Measurements from ENCODE around the gene USP3. TPM values are rescaled to one million over a fixed set of nuclear protein-coding genes. Genes with fewer than 3 reads are reported as not detected.

Gene USP3
- total RNA-seq, 1 donor from 2014 or later, result 17.2 TPM

DNA sequence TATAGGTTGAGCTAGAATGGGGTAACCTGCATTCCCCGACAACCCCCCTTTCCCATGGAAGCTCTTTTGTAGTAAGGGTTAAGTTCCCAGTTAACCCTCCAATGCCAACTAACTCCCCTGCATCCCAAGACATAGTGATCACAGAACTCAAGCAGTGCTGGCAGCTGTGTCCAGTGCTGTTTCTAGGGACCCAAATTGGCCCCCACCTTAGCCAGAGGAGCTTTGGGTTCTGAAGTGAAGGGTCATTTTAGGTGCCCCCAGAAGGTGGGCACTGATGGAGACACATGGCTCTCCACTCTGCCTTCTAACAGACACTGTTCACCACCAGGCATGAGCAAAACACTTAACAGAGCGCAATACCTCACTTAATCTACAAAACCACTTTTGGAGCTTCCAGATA is 99.9 kb downstream of the USP3 start:
- intact Hi-C loops (cut with micrococcal nuclease), result no loop called here
- H3K9me3 ChIP-seq (replicated peaks), result no peaks in the 10 kb centered on the region
- TF ChIP-seq, protein P1, sequence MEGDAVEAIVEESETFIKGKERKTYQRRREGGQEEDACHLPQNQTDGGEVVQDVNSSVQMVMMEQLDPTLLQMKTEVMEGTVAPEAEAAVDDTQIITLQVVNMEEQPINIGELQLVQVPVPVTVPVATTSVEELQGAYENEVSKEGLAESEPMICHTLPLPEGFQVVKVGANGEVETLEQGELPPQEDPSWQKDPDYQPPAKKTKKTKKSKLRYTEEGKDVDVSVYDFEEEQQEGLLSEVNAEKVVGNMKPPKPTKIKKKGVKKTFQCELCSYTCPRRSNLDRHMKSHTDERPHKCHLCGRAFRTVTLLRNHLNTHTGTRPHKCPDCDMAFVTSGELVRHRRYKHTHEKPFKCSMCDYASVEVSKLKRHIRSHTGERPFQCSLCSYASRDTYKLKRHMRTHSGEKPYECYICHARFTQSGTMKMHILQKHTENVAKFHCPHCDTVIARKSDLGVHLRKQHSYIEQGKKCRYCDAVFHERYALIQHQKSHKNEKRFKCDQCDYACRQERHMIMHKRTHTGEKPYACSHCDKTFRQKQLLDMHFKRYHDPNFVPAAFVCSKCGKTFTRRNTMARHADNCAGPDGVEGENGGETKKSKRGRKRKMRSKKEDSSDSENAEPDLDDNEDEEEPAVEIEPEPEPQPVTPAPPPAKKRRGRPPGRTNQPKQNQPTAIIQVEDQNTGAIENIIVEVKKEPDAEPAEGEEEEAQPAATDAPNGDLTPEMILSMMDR (IDR thresholded peaks at IDR 0.05; ENCODE audit: borderline replicate concordance), result no peak
- no peak overlapping the region for H3K27ac ChIP-seq (replicated peaks)
- H3K27me3 ChIP-seq (ENCODE audit: low read depth), result no peaks in the 10 kb centered on the region
- no peak overlapping the region for H3K4me3 ChIP-seq
- peaks cover 23% of the 10 kb centered on the region for H3K36me3 ChIP-seq
- no peak for DNase-seq
- peaks cover 58% of the 10 kb centered on the region for H3K4me1 ChIP-seq

GRCh38 chr15:63605036-63605435 is 100.6 kb downstream of the USP3 start:
- Histone ChIP-seq H3K27ac (replicated peaks) (no peak overlapping the region), H3K9me3 (replicated peaks) (no peaks in the 10 kb centered on the region), H3K4me3 (no peak overlapping the region), H3K27me3 (ENCODE audit: low read depth) (no peaks in the 10 kb centered on the region), H3K4me1 (peaks cover 54% of the 10 kb centered on the region), H3K36me3 (peaks cover 27% of the 10 kb centered on the region)
- TF ChIP-seq, protein P1 (IDR thresholded peaks at IDR 0.05; ENCODE audit: borderline replicate concordance), result no peak
- intact Hi-C loops (cut with micrococcal nuclease), result no loop called here
- no peak for DNase-seq

- DNase-seq, result no peak
- Histone ChIP-seq H3K27ac (replicated peaks) (peak overlapping the region; percentile 3), H3K36me3 (peaks cover 27% of the 10 kb centered on the region), H3K9me3 (replicated peaks) (no peaks in the 10 kb centered on the region), H3K27me3 (ENCODE audit: low read depth) (no peaks in the 10 kb centered on the region), H3K4me1 (peaks cover 55% of the 10 kb centered on the region), H3K4me3 (no peak overlapping the region)
- intact Hi-C loops (cut with micrococcal nuclease), result no loop called here
- TF ChIP-seq, protein P1 (IDR thresholded peaks at IDR 0.05; ENCODE audit: borderline replicate concordance), result no peak
These were observed 101.4 kb downstream of the USP3 start for GRCh38 chr15:63605816-63606215.

GRCh38 chr15:63606308-63606707 is 101.9 kb downstream of the USP3 start:
- peaks cover 28% of the 10 kb centered on the region for H3K36me3 ChIP-seq
- DNase-seq, result no peak
- peak overlapping the region; percentile 3 for H3K27ac ChIP-seq (replicated peaks)
- H3K4me3 ChIP-seq, result no peak overlapping the region
- TF ChIP-seq, protein P1 (IDR thresholded peaks at IDR 0.05; ENCODE audit: borderline replicate concordance), result no peak
- intact Hi-C loops (cut with micrococcal nuclease), result no loop called here
- no peaks in the 10 kb centered on the region for H3K27me3 ChIP-seq (ENCODE audit: low read depth)
- peaks cover 56% of the 10 kb centered on the region for H3K4me1 ChIP-seq
- no peaks in the 10 kb centered on the region for H3K9me3 ChIP-seq (replicated peaks)

DNA sequence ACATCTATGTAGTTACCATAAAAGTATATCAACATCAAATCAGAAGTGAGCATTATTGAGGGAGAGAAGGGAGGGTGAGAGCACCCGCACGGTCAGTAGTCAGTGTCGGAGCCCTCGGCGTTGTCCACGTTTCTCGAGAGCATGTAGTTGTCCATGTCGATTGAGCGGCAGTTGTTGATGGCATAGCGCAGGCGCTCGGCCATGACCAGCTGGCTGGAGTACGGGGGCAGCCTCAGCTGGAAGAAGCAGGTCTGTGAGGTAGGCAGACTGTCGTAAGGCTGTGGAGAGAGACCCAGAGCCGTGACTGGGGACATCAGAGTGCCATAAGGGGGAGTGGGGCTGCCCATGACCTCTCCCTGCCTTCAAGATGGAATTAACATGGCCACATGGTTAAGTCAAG is 104.6 kb downstream of the USP3 start:
- Histone ChIP-seq H3K4me1 (peaks cover 35% of the 10 kb centered on the region), H3K27me3 (ENCODE audit: low read depth) (no peaks in the 10 kb centered on the region), H3K4me3 (no peak overlapping the region), H3K27ac (replicated peaks) (no peak overlapping the region), H3K36me3 (peaks cover 50% of the 10 kb centered on the region), H3K9me3 (replicated peaks) (no peaks in the 10 kb centered on the region)
- no peak for DNase-seq
- intact Hi-C loops (cut with micrococcal nuclease), result no loop called here
- TF ChIP-seq, protein P1 (IDR thresholded peaks at IDR 0.05; ENCODE audit: borderline replicate concordance), result no peak

- TF ChIP-seq, protein P1 (IDR thresholded peaks at IDR 0.05; ENCODE audit: borderline replicate concordance), result no peak
- Histone ChIP-seq H3K27ac (replicated peaks) (no peak overlapping the region), H3K36me3 (peaks cover 55% of the 10 kb centered on the region), H3K4me1 (peaks cover 30% of the 10 kb centered on the region), H3K27me3 (ENCODE audit: low read depth) (no peaks in the 10 kb centered on the region), H3K4me3 (no peak overlapping the region), H3K9me3 (replicated peaks) (no peaks in the 10 kb centered on the region)
- intact Hi-C loops (cut with micrococcal nuclease), result no loop called here
- DNase-seq, result no peak
These were observed 105.1 kb downstream of the USP3 start for GRCh38 chr15:63609448-63609847.

Data from left ventricle myocardium inferior (tissue), 1 donor.